Activated T-cell treated with anti-CD3 and anti-CD28 coated beads for 1 hour (primary cell): ENCODE data around the gene ALX1.

Experiments
- DNase-seq: peaks from one replicate; pipeline ENCODE4 v3.0.0-alpha.2; 2020; ENCODE audit warnings: low read depth

Gene ALX1

GRCh38 chr12:85280165-85280983 lies at the start of gene ALX1:
ALX1 (plus strand) TSS chr12:85280220; CDS start chr12:85280262, 42 bp downstream.
- DNase-seq = no peak

GRCh38 chr12:85237327-85237726 lies 42.7 kb upstream of the ALX1 start:
- DNase-seq = no peak

- no peak for DNase-seq
Measured at GRCh38 chr12:85244561-85244960, 35.5 kb upstream of the ALX1 start.

GRCh38 chr12:85253853-85254252 lies 26.2 kb upstream of the ALX1 start:
- DNase-seq = no peak

- DNase-seq = no peak
Measured at GRCh38 chr12:85257671-85258070, 22.3 kb upstream of the ALX1 start.

- DNase-seq = no peak
Measured at GRCh38 chr12:85260447-85260846, 19.6 kb upstream of the ALX1 start.

- no peak for DNase-seq
Measured at GRCh38 chr12:85260896-85261295, 19.1 kb upstream of the ALX1 start.

GRCh38 chr12:85266356-85266755 lies 13.7 kb upstream of the ALX1 start:
- no peak for DNase-seq

- no peak for DNase-seq
Measured at GRCh38 chr12:85273381-85274314, 6.4 kb upstream of the ALX1 start.

GRCh38 chr12:85274315-85274651 lies 5.7 kb upstream of the ALX1 start:
- DNase-seq = no peak

- DNase-seq = no peak
Measured at GRCh38 chr12:85275374-85275773, 4.6 kb upstream of the ALX1 start.

- DNase-seq = no peak
Measured at GRCh38 chr12:85277191-85277590, 2.8 kb upstream of the ALX1 start.

GRCh38 chr12:85277900-85278597 lies 2.0 kb upstream of the ALX1 start:
- DNase-seq = no peak

GRCh38 chr12:85278598-85279448 lies 1.2 kb upstream of the ALX1 start:
- DNase-seq = no peak

GRCh38 chr12:85279449-85280164 lies 413 bp upstream of the ALX1 start:
- DNase-seq = no peak

- DNase-seq = no peak
Measured at GRCh38 chr12:85280984-85281630, 1.1 kb downstream of the ALX1 start.

- no peak for DNase-seq
Measured at GRCh38 chr12:85281636-85282312, 1.8 kb downstream of the ALX1 start.

GRCh38 chr12:85283560-85283959 lies 3.5 kb downstream of the ALX1 start:
- DNase-seq = no peak

- no peak for DNase-seq
Measured at GRCh38 chr12:85296362-85296761, 16.3 kb downstream of the ALX1 start.

GRCh38 chr12:85299053-85299452 lies 19.0 kb downstream of the ALX1 start:
- DNase-seq = no peak
